Fibroblast of the aortic adventitia (primary cell): ENCODE measurements around the gene AKAP13. TPM values are rescaled to one million over a fixed set of nuclear protein-coding genes. Genes with fewer than 3 reads are reported as not detected.

Experiments
- DNase-seq: peaks from one replicate; pipeline ENCODE4 v3.0.0-alpha.2; 2010; ENCODE audit warnings: low read depth
- H3K4me3 ChIP-seq: 2 replicates; pipeline ENCODE4 v1.5.1; 2011; ENCODE audit warnings: low read depth, mild to moderate bottlenecking, control low read depth, low read length, moderate library complexity
- CTCF ChIP-seq: IDR thresholded peaks from 2 replicates; pipeline ENCODE4 v1.5.1; 2011; ENCODE audit warnings: mild to moderate bottlenecking, low read length, control low read depth, inconsistent platforms; ENCODE audit not compliant: insufficient read depth
- total RNA-seq: library from RNA; depleted of rRNA; stranded (reverse); fragments of >200 nt; gene quantifications from 2 replicates; pipeline ENCODE4 v1.2.3, GENCODE V29; 2012; ENCODE audit warnings: low replicate concordance

Gene AKAP13
- total RNA-seq, 1 donor: 89.9 TPM

- H3K4me3 ChIP-seq: peak overlapping the region; percentile 82
- no peak for TF ChIP-seq CTCF
- peak; percentile 52 for DNase-seq
These were observed 240.7 kb downstream of the AKAP13 start for GRCh38 chr15:85621094-85621493.

GRCh38 chr15:85622221-85622831, 241.9 kb downstream of the AKAP13 start:
- peak overlapping the region; percentile 82 for H3K4me3 ChIP-seq
- peak; percentile 70 for DNase-seq
- TF ChIP-seq CTCF: no peak

GRCh38 chr15:85623315-85624049, 243.1 kb downstream of the AKAP13 start:
- TF ChIP-seq CTCF: no peak
- H3K4me3 ChIP-seq: peak overlapping the region; percentile 82
- peak; percentile 53 for DNase-seq

GRCh38 chr15:85624291-85624801, 243.9 kb downstream of the AKAP13 start:
- peak; percentile 76 for DNase-seq

GRCh38 chr15:85625166-85625830, 244.9 kb downstream of the AKAP13 start:
- H3K4me3 ChIP-seq: no peak overlapping the region
- no peak for TF ChIP-seq CTCF
- no peak for DNase-seq

More at GRCh38 chr15:85624291-85624801, 243.9 kb downstream of the AKAP13 start:
- H3K4me3 ChIP-seq: peak overlapping the region; percentile 6
- no peak for TF ChIP-seq CTCF

- no peak for TF ChIP-seq CTCF
- peak; percentile 81 for DNase-seq
- H3K4me3 ChIP-seq: no peak overlapping the region
These were observed 245.5 kb downstream of the AKAP13 start for GRCh38 chr15:85625856-85626255.
